Measurements from ENCODE around the gene ADAMTS13. TPM values are rescaled to one million over a fixed set of nuclear protein-coding genes. Genes with fewer than 3 reads are reported as not detected.
A peak's percentile ranks its signal among the peaks of the same experiment; 100 is the strongest.

The ADAMTS13 gene
- total RNA-seq, 4 donors from 2014 or later: 4.4 to 13.2 (median 5.7) TPM

DNA sequence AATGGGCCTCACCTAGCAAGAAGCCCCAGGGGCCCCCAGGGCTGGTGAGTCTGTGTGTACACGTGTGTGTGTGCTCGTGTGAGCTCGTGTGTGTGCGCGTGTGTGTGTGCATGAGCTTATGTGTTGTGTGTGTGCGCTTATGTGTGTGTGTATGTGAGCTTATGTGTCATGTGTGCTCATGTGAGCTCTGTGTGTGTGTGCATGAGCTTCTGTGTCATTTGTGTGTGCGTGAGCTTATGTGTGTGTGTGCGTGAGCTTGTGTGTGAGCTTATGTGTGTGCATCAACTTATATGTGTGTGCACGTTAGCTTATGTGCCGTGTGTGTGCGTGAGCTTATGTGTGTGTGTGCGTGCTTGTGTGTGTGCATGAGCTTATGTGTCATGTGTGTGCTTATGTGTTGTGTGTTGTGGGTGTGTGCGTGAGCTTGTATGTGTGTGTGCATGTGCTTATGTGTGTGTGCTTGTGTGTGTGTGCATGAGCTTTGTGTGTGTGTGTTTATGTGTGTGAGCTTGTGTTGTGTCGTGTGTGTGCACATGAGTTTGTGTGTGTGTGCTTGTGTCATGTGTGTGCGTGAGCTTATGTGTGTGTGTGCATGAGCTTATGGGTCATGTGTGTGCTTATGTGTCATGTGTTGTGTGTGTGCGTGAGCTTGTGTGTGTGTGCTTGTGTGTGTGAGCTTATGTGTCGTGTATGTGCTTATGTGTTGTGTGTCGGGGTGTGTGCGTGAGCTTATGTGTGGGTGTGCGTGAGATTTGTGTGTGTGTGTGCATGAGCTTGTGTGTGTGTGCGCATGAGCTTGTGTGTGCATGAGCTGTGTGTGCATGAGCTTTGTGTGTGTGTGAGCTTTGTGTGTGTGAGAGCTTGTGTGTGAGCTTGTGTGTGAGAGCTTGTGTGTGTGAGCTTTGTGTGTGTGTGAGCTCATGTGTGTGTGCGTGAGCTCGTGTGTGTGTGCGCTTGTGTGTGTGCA is 73.4 kb downstream of the ADAMTS13 start:
- Histone ChIP-seq H3K36me3 (no peaks in the 10 kb centered on the region), H3K4me1 (peaks cover 0 to 6% (median 0%) of the 10 kb centered on the region in 4 donors), H3K27me3 (peaks cover 0 to 5% of the 10 kb centered on the region in 2 donors), H3K27ac (no peak overlapping the region), H3K9me3 (no peaks in the 10 kb centered on the region), H3K4me3 (no peak overlapping the region)
- no peak for DNase-seq
- TF ChIP-seq POLR2A (IDR thresholded peaks at IDR 0.05): no peak
- TF ChIP-seq, protein P1, sequence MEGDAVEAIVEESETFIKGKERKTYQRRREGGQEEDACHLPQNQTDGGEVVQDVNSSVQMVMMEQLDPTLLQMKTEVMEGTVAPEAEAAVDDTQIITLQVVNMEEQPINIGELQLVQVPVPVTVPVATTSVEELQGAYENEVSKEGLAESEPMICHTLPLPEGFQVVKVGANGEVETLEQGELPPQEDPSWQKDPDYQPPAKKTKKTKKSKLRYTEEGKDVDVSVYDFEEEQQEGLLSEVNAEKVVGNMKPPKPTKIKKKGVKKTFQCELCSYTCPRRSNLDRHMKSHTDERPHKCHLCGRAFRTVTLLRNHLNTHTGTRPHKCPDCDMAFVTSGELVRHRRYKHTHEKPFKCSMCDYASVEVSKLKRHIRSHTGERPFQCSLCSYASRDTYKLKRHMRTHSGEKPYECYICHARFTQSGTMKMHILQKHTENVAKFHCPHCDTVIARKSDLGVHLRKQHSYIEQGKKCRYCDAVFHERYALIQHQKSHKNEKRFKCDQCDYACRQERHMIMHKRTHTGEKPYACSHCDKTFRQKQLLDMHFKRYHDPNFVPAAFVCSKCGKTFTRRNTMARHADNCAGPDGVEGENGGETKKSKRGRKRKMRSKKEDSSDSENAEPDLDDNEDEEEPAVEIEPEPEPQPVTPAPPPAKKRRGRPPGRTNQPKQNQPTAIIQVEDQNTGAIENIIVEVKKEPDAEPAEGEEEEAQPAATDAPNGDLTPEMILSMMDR (IDR thresholded peaks at IDR 0.05): no peak

DNA sequence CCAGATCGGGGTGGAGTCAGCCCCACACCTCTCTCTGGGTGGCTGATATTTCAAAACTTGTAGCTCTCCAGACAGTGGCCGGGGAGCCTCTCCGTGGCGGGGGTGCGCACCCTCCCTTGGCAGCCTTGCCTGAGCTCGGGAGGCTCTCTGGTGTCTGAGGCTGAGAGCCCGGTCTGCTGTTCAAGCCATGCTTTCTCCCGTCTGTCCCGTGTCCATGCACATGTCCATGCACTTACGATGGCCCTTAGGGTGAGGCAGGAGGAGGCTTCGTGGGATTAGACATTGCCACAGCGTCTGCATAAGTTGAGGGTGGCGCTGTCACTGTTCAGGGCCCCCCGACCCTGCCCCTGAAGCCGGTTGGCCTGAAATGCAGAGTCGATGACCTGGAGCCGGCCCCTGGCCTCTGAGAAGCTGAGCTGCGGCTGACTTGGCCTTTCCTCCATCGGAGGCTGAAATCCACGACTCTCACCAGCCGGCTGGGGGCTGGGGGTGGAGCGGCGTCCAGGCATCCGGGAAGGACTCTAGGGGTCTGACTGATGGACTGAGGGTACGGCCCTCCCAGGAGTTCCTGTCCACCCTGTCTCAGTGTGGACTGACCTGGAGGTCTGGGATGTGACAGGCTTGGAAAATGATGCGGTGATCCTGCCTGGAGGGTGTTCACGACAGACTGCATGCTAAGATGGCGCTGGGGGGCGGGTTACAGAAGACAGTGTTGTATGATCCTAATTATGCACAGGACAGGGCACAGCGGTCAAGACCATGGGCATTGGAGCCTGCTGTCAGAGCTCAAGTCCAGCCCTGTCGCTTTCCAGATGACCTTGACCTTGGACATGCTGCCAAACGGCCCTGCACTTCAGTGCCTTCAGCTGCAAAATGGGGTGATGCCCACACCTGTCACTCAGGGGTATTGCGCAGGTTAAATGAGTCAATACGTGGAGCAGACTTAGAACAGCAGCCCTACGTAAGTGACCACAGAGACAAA is 75.0 kb downstream of the ADAMTS13 start:
- TF ChIP-seq POLR2A (IDR thresholded peaks at IDR 0.05): no peak
- TF ChIP-seq, protein P1 (IDR thresholded peaks at IDR 0.05): no peak
- H3K27me3 ChIP-seq: peaks cover 0 to 5% of the 10 kb centered on the region in 2 donors
- H3K36me3 ChIP-seq: no peaks in the 10 kb centered on the region
- H3K9me3 ChIP-seq: peaks cover 0 to 5% (median 0%) of the 10 kb centered on the region in 4 donors
- no peak overlapping the region for H3K4me3 ChIP-seq
- no peak overlapping the region for H3K27ac ChIP-seq
- peaks cover 0 to 6% (median 0%) of the 10 kb centered on the region in 4 donors for H3K4me1 ChIP-seq
- no peak for DNase-seq

DNA sequence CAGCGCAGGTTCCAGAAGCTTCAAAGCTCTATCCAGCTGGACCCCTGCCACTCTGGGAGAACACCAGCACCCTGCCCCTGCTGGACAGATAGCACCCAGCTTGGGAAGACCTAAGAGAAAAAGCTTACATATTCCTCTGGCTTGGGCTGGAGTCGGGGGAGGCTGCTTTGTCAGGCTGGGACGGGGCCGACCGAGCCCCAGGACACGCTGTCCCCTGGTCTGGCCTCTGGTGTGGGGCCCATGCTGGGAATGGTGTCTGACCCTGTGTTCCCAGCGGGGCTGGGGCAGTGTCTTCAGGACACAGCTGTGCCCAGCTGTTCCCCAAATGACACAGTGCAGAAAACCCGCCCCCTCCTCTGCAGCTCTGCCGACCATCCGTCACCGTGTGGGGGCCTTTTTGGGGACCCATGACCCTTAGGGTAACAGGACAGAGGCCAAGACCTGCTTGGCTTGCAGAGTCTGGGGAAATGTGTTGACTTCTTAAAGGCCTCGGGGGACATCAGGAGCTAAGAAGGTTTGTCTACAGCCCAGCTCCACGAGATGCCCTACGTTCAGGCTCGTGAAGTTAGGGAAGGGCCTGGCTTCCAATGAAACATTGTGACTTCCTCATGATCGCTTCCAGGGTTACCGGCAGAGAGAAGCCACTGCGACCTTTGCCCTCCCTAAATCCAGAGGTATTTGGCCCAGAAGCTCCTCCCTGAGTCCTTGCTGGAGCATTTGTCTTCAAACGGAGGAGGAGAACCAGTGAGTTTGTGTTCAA is 77.1 kb downstream of the ADAMTS13 start:
- TF ChIP-seq, protein P1 (IDR thresholded peaks at IDR 0.05): no peak
- no peak for TF ChIP-seq POLR2A (IDR thresholded peaks at IDR 0.05)
- no peak overlapping the region for H3K4me3 ChIP-seq
- H3K4me1 ChIP-seq: peaks cover 0 to 6% (median 0%) of the 10 kb centered on the region in 4 donors
- H3K9me3 ChIP-seq: peaks cover 0 to 5% (median 0%) of the 10 kb centered on the region in 4 donors
- H3K36me3 ChIP-seq: no peaks in the 10 kb centered on the region
- H3K27me3 ChIP-seq: peaks cover 0 to 5% of the 10 kb centered on the region in 2 donors
- DNase-seq: no peak
- H3K27ac ChIP-seq: peak overlapping the region in 3 of 4 donors; percentile 23 to 51 (median 38)

DNA sequence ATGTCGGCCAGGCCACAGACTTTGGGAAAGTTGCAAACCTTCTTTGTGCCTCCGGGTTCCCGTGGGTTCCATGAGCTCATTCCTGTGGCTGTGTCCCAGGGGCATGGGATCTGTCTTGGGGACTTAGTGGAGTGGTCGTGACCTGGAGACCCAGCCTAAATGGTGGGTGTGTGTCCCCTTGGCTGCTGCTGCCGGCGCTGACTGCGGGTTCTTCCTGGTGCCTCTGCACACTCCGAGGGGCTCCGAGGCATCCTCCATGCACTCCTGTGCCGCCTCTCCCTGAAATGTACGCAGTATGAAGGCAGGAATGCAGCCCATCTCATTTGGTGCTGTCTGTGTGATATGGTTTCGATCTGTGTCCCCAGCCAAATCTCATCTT is 77.7 kb downstream of the ADAMTS13 start:
- Histone ChIP-seq H3K27ac (peak overlapping the region in 3 of 4 donors; percentile 23 to 51 (median 25)), H3K4me1 (peaks cover 0 to 6% (median 0%) of the 10 kb centered on the region in 4 donors), H3K4me3 (no peak overlapping the region), H3K27me3 (peaks cover 0 to 5% of the 10 kb centered on the region in 2 donors), H3K36me3 (no peaks in the 10 kb centered on the region), H3K9me3 (peaks cover 0 to 5% (median 0%) of the 10 kb centered on the region in 4 donors)
- DNase-seq: no peak
- TF ChIP-seq, protein P1 (IDR thresholded peaks at IDR 0.05): no peak

DNA sequence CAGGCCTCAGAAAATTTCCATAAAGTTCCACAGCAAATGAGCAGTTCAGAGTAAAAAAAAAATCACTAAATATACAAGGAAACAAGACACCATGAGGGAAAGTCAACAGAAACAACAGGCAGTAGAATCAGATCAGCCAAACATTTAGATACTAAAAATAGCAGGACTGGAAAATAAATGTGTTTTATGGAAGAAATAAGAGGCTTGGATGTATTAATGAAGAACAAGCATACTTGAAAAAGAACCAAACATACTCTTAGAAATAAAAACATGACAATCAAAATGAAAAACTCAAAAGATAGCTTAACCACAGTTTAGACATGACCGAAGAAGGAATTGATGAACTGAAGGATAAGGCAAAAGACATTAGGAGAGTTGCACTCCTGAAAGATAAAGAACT is 79.9 kb downstream of the ADAMTS13 start:
- Histone ChIP-seq H3K4me3 (no peak overlapping the region), H3K4me1 (peaks cover 0 to 6% (median 0%) of the 10 kb centered on the region in 4 donors), H3K27ac (no peak overlapping the region), H3K27me3 (peaks cover 0 to 1% of the 10 kb centered on the region in 2 donors), H3K36me3 (no peaks in the 10 kb centered on the region), H3K9me3 (peaks cover 0 to 5% (median 0%) of the 10 kb centered on the region in 4 donors)
- no peak for DNase-seq
- TF ChIP-seq, protein P1 (IDR thresholded peaks at IDR 0.05): no peak
- TF ChIP-seq POLR2A (IDR thresholded peaks at IDR 0.05): no peak

Measured in Peyer's patch (tissue), 4 donors.